GM23248 (cell line): ENCODE data around the gene CFC1.
"Not testable (repeated sequence)": the region's sequence is repeated elsewhere in the genome, so short reads cannot be mapped to it uniquely, and the experiment has no call there.

Experiments
- EZH2 ChIP-seq: fragments of 200-600 bp; sonication (generic); IDR thresholded peaks from 2 replicates; pipeline ENCODE4 v1.6.1; 2018; ENCODE audit warnings: antibody characterized with exemption, mild to moderate bottlenecking; ENCODE audit not compliant: insufficient read depth, poor library complexity, severe bottlenecking
- EZH2phosphoT487 ChIP-seq: fragments of 200-600 bp; sonication (generic); IDR thresholded peaks from 2 replicates; pipeline ENCODE4 v1.6.1; 2018; ENCODE audit warnings: antibody characterized with exemption, moderate library complexity, mild to moderate bottlenecking, low read depth; ENCODE audit not compliant: insufficient read depth

GRCh38 chr2:130638973-130639372 is 39.6 kb upstream of the CFC1 start:
- TF ChIP-seq EZH2, EZH2phosphoT487: not testable (repeated sequence)
